ENCODE results near the gene HERC2.

HERC2 gene

DNA sequence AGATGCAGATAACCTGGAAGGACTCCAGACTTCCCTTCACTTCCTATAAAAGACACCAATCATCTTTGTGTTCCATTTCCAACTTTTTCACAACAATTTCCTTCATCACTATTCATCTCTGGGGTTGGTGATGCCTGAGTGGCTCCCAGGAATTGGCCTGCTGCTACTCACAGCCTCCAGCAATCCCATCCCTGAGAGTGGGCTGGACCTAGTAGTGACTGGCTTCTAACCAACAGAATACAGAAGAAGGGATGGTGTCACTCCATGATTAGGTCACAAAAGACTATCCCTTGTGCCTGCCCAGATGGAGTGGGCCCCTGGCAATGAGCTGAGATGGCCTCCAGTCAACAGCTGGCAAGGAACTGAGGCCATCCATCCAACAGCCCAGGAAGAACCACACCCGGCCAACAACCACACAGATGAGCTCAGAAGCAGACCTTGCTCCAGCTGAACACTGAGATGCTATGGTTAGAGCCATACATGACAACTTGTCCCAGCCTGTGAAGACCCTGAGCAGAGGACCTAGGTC, 243.7 kb downstream of the HERC2 start:
- Histone ChIP-seq H3K27me3 (replicated peaks; ENCODE audit: control insufficient read depth, insufficient read depth, low read length, poor library complexity, severe bottlenecking) (no peaks in the 10 kb centered on the region), H3K9me3 (ENCODE audit: control insufficient read depth, low read length) (no peaks in the 10 kb centered on the region), H3K27ac (ENCODE audit: insufficient read depth, low read length, poor library complexity, severe bottlenecking) (no peak overlapping the region), H3K4me3 (ENCODE audit: insufficient read depth, low read depth, low read length, poor library complexity, severe bottlenecking) (no peak overlapping the region), H3K36me3 (ENCODE audit: control insufficient read depth, insufficient read depth, low read length) (no peaks in the 10 kb centered on the region), H3K4me1 (ENCODE audit: control insufficient read depth, insufficient read depth, low read length, poor library complexity, severe bottlenecking) (no peaks in the 10 kb centered on the region)
- DNase-seq: no peak

DNA sequence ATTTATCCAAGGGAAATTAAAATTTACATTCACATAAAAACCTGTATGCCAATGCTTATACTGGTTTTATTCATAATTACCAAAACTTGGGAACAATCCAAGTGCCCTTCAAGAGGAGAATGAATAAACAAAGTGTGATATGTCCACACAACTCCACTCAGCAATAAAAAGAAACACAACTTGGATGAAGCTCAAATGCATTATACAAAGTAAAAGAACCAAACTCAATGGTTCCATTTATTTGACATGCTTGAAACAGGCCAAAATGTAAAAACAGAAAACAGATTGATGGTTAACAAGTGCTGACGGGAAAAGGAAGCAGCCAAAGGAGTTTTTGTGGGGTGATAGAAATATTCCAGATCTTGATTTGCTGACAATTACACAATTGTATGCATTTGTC, 246.4 kb downstream of the HERC2 start:
- no peak for DNase-seq
- no peaks in the 10 kb centered on the region for H3K36me3 ChIP-seq (ENCODE audit: control insufficient read depth, insufficient read depth, low read length)
- H3K4me1 ChIP-seq (ENCODE audit: control insufficient read depth, insufficient read depth, low read length, poor library complexity, severe bottlenecking): no peaks in the 10 kb centered on the region
- no peak overlapping the region for H3K4me3 ChIP-seq (ENCODE audit: insufficient read depth, low read depth, low read length, poor library complexity, severe bottlenecking)
- H3K27ac ChIP-seq (ENCODE audit: insufficient read depth, low read length, poor library complexity, severe bottlenecking): no peak overlapping the region
- no peaks in the 10 kb centered on the region for H3K9me3 ChIP-seq (ENCODE audit: control insufficient read depth, low read length)
- H3K27me3 ChIP-seq (replicated peaks; ENCODE audit: control insufficient read depth, insufficient read depth, low read length, poor library complexity, severe bottlenecking): no peaks in the 10 kb centered on the region

DNA sequence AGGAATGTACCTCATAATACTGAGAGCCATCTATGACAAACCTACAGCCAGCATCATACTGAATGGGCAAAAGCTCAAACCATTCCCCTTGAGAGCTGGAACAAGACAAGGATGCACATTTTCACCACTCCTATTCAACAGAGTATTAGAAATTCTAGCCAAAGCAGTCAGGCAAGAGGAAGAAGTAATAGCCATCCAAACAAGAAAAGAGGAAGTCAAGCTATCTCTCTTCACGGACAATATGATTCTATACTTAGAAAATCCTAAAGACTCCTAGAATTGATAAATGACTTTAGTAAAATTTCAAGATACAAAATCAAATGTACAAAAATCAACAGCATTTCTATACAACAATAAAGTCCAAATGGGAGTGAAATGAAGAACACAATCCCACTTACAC, 253.0 kb downstream of the HERC2 start:
- Histone ChIP-seq H3K4me3 (ENCODE audit: insufficient read depth, low read depth, low read length, poor library complexity, severe bottlenecking) (no peak overlapping the region), H3K27me3 (replicated peaks; ENCODE audit: control insufficient read depth, insufficient read depth, low read length, poor library complexity, severe bottlenecking) (no peaks in the 10 kb centered on the region), H3K9me3 (ENCODE audit: control insufficient read depth, low read length) (no peaks in the 10 kb centered on the region), H3K4me1 (ENCODE audit: control insufficient read depth, insufficient read depth, low read length, poor library complexity, severe bottlenecking) (no peaks in the 10 kb centered on the region), H3K36me3 (ENCODE audit: control insufficient read depth, insufficient read depth, low read length) (no peaks in the 10 kb centered on the region), H3K27ac (ENCODE audit: insufficient read depth, low read length, poor library complexity, severe bottlenecking) (no peak overlapping the region)
- no peak for DNase-seq

DNA sequence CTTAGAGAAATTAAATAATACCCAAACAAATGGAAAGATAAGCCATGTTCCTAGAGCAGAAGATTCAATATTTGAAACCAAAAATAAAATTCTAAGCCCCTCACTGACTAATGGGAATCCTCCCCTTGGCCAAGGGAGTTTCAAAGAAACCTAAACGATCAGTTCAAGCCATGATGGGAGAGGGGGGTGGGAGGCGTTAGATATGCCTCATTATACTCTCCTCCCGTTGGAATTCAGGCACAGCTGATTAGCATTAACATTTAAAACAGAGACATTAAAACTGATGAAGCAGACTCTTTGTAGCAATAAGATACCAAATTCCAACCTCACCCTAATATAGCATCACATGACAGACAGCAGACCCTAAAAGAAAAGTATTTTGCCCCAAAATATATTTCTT, 255.7 kb downstream of the HERC2 start:
- Histone ChIP-seq H3K36me3 (ENCODE audit: control insufficient read depth, insufficient read depth, low read length) (no peaks in the 10 kb centered on the region), H3K9me3 (ENCODE audit: control insufficient read depth, low read length) (no peaks in the 10 kb centered on the region), H3K4me3 (ENCODE audit: insufficient read depth, low read depth, low read length, poor library complexity, severe bottlenecking) (no peak overlapping the region), H3K27ac (ENCODE audit: insufficient read depth, low read length, poor library complexity, severe bottlenecking) (no peak overlapping the region), H3K4me1 (ENCODE audit: control insufficient read depth, insufficient read depth, low read length, poor library complexity, severe bottlenecking) (no peaks in the 10 kb centered on the region), H3K27me3 (replicated peaks; ENCODE audit: control insufficient read depth, insufficient read depth, low read length, poor library complexity, severe bottlenecking) (no peaks in the 10 kb centered on the region)
- DNase-seq: no peak

All from effector memory CD4-positive, alpha-beta T cell (primary cell).